ENCODE results near the gene B4GALT1.

GRCh38 chr9:33106827-33107621 is 60.1 kb downstream of the B4GALT1 start:
- no peak for TF ChIP-seq CTCF (conservative IDR thresholded peaks at IDR 0.05; ENCODE audit: low read depth, low read length)
- no peak for TF ChIP-seq EZH2 (IDR thresholded peaks at IDR 0.05; ENCODE audit: borderline replicate concordance, low read depth, low read length, poor library complexity, severe bottlenecking)
